Epidermal melanocyte (primary cell): ENCODE data around the gene PTX4.

Experiments
- DNase-seq: peaks from one replicate; pipeline ENCODE4 v3.0.0; 2011; ENCODE audit warnings: low spot score; ENCODE audit not compliant: insufficient read length

PTX4 gene

GRCh38 chr16:1461146-1461545 lies 27.6 kb downstream of the PTX4 start:
- no peak for DNase-seq

DNA sequence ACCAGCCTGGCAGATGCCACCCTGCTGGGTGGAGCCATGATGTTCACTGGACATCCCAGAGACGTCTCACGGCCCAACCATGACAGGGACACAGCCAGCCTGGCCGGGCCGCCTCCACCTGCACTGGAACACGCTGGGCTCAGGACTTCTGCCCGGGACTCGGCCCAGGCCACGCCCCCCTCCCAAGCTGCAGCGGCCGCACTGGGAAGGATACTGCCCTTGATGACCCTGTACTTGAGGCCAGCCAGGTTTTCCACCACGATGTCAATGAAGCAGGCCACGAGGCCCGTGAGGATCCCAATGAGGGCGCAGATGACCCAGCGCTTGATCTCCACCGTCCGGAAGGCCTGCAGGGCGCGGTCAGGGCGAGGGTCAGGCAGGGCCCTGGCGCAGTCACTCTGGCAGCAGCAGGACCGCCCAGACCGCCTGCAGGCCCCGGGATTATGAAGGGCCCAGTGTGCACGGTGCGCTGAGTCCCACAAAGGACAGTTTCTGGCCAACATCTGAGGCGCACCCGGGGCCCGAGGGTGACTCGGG lies 28.1 kb downstream of the PTX4 start:
- no peak for DNase-seq

DNA sequence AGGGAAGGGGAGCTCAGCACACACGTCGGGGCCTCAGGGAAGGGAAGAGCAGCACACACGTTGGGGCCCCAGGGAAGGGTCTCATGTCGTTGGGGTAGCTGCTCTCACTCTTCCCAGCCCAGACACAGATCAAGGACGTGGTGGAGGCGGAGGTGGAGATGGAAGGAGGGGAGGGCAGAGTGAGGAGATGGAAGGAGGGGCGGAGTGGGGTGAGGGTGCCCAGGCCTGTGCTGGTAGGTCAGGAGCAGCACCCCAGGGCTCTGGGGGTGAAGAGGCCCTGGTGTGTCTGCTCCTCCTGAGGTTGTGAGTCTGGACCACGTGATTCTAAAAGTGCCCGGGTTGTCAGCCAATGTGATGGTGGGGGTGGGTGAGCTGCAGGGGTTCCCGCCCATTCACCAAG lies 28.8 kb downstream of the PTX4 start:
- DNase-seq, result no peak

- no peak for DNase-seq
Measured at GRCh38 chr16:1458977-1459341, 29.8 kb downstream of the PTX4 start.

DNA sequence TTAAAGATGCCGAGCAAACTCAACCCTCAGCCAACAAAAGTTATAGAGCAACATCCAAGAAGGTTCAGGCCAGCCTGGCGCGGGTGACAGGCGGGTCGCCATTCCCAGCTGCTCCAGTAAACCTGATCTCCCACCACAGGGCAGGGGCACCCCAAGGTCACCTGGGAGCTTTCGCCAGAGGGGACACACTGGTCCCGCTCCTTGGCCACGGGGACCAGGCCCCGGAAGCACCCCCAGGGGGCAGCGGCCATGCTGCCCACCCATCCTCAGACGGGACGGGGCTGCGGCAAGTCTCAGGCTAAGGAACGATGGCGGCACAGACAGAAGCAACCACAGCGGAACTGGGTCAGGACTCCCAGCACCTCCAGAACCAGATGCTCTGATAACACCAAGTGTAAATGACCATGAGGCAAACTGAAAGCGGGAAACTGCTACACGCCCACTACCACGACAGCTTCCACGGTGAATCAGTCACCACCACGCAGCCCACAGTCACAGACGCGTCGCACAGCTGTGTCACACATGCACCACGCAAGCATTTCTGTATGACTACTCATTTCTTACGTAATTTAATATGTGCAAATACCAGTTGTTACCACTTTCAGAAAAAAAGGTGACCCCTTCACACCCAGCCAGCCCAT lies 30.3 kb downstream of the PTX4 start:
- DNase-seq, result no peak

DNA sequence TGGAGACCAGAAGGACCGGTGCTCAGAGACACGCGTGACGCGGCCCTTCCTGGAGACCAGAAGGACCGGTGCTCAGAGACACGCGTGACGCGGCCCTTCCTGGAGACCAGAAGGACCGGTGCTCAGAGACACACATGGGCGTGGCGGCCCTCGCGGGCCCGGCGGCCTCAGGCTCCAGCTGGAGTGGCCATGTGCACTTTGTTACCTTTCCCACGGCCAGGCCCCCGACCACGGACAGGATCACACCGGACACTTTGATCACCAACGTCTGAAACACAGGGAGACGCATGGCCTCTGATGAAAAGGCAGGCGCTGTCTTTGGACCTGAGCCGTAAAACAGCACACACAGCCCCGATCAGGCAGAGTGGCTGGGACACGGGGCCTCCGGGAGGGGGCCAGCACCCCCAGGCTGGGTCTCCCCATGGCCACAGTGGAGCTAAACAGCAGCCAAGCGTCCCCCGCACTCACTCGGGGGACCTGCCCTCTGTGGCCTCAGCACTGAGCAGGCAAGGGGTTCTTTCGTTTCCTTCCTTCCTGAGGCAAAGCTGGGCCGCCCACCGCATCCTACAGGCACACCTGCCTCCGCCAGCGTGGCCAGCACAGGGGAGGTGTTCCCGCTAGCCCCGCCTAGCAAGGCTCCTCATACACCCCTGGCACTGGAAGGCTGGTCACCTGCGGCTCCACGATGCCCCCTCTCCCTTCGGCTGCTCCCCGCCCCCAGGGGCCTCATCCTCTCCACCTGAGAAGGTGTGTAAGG lies 31.1 kb downstream of the PTX4 start:
- DNase-seq, result no peak

- no peak for DNase-seq
Measured at GRCh38 chr16:1456951-1457350, 31.8 kb downstream of the PTX4 start.

DNA sequence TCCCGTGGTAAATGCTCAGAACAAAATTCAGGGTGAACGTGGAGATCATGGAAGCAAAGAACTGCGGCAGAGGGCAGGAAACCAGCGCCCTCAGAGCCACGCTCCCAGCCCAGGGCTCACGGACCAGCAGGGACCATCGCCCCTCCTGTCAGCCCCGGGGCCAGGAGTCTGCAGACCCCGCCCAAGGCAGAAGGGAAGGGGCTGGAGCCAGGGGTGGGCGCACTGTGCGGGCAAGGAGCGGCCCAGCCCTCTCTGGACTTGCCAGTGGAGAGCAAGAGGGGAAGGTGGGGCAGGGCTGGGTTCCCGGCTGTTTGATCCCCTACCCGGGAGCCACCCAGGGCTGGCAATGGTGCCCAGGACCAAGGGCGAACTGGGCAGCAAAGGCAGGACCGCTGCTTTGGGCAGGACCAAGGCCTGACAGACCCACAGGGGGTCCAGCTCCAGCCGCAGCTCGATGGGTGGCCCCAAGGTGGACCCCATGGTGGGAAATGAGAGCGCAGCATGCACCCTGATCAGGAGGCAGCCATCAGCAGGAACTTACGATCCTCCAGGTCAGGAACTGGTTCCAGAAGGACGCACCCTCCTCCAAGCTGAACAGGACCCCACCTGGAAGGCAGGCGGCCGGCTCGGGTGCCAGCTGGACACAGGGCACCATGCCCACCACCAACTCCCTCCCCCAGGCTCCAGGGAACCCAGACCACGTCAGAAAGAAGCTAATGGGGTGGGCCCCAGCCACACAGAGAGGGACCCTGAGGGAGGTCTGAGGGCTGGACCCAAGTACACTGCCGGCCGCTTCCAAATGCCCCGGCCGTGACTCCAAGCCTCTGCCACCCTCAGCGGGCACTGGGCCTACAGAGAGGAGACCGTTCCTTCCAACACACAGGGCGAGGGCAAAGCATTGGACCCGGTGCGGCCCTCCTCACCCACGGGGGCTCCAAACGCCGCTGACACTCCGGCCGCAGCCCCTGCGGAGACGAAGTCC lies 33.3 kb downstream of the PTX4 start:
- no peak for DNase-seq

DNA sequence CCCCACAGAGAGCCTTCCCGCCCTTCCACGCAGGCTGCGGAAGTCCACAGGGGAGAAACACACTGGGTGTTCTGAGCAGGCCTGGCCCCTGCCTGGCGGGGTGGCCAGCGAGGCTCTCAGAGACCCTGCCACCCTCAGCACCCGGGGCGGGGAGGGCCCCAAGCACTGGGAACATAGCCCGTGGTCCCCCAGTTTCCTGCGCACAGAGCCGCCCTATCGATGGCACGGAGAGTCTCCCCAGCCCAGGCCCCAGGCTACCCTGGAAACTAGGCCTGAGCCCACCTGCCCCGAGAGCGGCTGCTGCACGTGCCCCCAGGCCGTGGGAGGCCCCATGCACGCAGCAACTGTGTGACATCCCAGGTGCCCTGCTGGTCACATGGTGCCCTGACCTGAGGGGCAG lies 34.2 kb downstream of the PTX4 start:
- DNase-seq, result no peak

DNA sequence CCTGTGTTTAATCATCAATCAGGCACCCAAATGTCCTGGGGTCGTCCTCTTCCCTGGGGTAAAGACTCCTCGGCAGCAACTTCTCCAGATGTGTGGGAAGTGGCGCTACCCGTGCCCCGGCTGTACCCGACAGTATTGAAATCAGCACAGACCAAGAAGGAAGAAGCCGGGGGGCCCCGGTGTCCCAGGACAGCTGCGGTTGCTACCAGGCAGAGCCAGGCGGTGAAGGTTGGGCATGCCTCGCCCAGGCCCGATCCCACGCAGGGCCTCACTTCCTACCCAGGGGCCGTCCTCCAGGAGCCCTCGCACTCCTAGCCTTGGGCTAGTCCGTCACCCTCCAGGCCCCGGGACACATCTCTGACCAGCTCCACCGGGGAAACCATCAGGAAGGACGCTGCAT lies 35.4 kb downstream of the PTX4 start:
- DNase-seq, result no peak

DNA sequence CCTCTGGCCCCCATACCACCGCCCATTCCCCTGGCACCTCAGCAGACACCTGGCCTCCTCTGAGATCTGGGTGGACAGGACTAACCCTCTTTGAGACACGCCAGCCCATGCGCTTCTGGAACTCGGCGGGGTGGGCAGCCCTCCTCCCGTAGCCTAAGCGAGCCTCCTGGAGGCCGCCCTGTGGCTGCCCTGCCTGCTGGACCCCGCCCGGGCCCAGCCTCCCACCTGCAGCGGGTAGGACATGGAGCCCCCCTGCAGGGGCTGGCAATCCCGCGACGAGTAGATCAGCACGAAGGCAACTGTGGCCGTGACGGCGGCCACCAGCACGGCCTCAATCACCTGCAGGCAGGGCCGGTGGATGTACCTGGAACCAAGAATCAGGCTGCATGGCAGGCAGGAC lies 36.2 kb downstream of the PTX4 start:
- no peak for DNase-seq

- no peak for DNase-seq
Measured at GRCh38 chr16:1451702-1452392, 36.9 kb downstream of the PTX4 start.

GRCh38 chr16:1450841-1451240 lies 37.9 kb downstream of the PTX4 start:
- no peak for DNase-seq

- DNase-seq, result no peak
Measured at GRCh38 chr16:1450218-1450617, 38.5 kb downstream of the PTX4 start.

DNA sequence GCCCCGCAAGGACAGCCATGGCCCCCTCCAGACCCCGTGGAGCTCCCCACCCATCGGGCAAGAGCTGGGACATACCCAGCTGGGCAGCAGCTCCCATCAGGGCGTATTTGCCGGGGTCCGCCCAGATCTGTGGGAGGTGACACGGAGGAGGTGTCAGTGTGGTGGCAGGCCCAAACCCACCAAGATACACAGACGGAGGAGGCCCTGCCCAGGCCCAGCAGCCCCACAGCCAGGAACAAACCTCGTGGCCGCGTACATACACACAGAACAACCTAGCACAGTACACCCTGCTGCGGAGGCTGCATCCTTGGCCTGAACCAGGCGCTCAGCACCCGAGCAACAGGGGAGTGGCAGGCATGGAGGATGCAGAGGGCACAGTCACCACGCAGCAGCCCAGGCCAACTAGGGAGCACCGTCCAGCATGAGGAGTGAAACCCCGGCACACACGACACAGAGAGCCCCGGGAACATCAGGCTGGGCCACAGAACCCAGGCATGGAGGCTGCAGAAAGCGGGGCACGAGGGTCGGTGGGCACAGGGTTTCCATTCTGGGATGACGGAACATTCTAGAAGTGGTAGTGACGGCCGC lies 39.4 kb downstream of the PTX4 start:
- no peak for DNase-seq

- no peak for DNase-seq
Measured at GRCh38 chr16:1448536-1449116, 40.1 kb downstream of the PTX4 start.

- DNase-seq, result no peak
Measured at GRCh38 chr16:1447965-1448364, 40.8 kb downstream of the PTX4 start.

- no peak for DNase-seq
Measured at GRCh38 chr16:1446296-1447080, 42.3 kb downstream of the PTX4 start.

- DNase-seq, result no peak
Measured at GRCh38 chr16:1445518-1446203, 43.1 kb downstream of the PTX4 start.
